Measurements from ENCODE around the gene MTHFD2L.

The MTHFD2L gene

GRCh38 chr4:74314329-74314728 lies 156.4 kb downstream of the MTHFD2L start (continued):
- TF ChIP-seq AEBP2 (tag by site-specific recombination; IDR thresholded peaks at IDR 0.05; ENCODE audit: borderline replicate concordance): no peak

GRCh38 chr4:74314944-74315343 lies 157.0 kb downstream of the MTHFD2L start:
- ChIA-PET POLR2A (no interaction called here), CTCF (interaction anchor here (1.2 to 1.6 kb wide), 2 partner anchors 126 to 360 kb away, joined by 3 to 7 read pairs; no protein-coding TSS in a partner anchor)
- H3K9me3 ChIP-seq (ENCODE audit: control insufficient read depth, insufficient read depth, low read depth, low read length): no peaks in the 10 kb centered on the region
- no peak overlapping the region for H3K4me3 ChIP-seq (ENCODE audit: low read depth, low read length)
- no peaks in the 10 kb centered on the region for H3K36me3 ChIP-seq (ENCODE audit: control insufficient read depth in 2 of 2, insufficient read depth in 1 of 2, low read length in 2 of 2)
- no peak overlapping the region for H3K27ac ChIP-seq (ENCODE audit: extremely low read depth, low read depth, low read length)
- H3K4me1 ChIP-seq (ENCODE audit: control insufficient read depth, insufficient read depth, low read length): no peaks in the 10 kb centered on the region
- no peak for TF ChIP-seq ZSCAN5A (tag by site-specific recombination; IDR thresholded peaks at IDR 0.05)
- TF ChIP-seq ZNF146 (tag by site-specific recombination; IDR thresholded peaks at IDR 0.05): no peak
- TF ChIP-seq PBX3 (CRISPR knock-in tag; IDR thresholded peaks at IDR 0.05): no peak
- no peak for TF ChIP-seq ZSCAN30 (tag by site-specific recombination; IDR thresholded peaks at IDR 0.05)
- TF ChIP-seq ZNF10 (tag by site-specific recombination; IDR thresholded peaks at IDR 0.05): no peak
- no peak for TF ChIP-seq GLI4 (tag by site-specific recombination; IDR thresholded peaks at IDR 0.05)
- no peak for TF ChIP-seq ZNF335 (tag by site-specific recombination; conservative IDR thresholded peaks at IDR 0.05)
- no peak for TF ChIP-seq TRIM28 (IDR thresholded peaks at IDR 0.05; ENCODE audit: borderline replicate concordance, low read length)
- no peak for TF ChIP-seq PRDM10 (tag by site-specific recombination; IDR thresholded peaks at IDR 0.05)
- TF ChIP-seq ZNF366 (tag by site-specific recombination; conservative IDR thresholded peaks at IDR 0.05): no peak

- H3K9me3 ChIP-seq (ENCODE audit: control insufficient read depth, insufficient read depth, low read depth, low read length): no peaks in the 10 kb centered on the region
- no peaks in the 10 kb centered on the region for H3K4me1 ChIP-seq (ENCODE audit: control insufficient read depth, insufficient read depth, low read length)
- H3K27ac ChIP-seq (ENCODE audit: extremely low read depth, low read depth, low read length): no peak overlapping the region
- H3K36me3 ChIP-seq (ENCODE audit: control insufficient read depth in 2 of 2, insufficient read depth in 1 of 2, low read length in 2 of 2): no peaks in the 10 kb centered on the region
- H3K4me3 ChIP-seq (ENCODE audit: low read depth, low read length): no peak overlapping the region
- CTCF ChIA-PET: interaction anchor here (1.2 to 1.6 kb wide), 2 partner anchors 127 to 360 kb away, joined by 3 to 7 read pairs; no protein-coding TSS in a partner anchor
- POLR2A ChIA-PET: no interaction called here
- no peak for TF ChIP-seq ZNF658 (tag by site-specific recombination; IDR thresholded peaks at IDR 0.05)
- TF ChIP-seq ZNF626 (tag by site-specific recombination; IDR thresholded peaks at IDR 0.05): no peak
- no peak for TF ChIP-seq ZNF248 (tag by site-specific recombination; IDR thresholded peaks at IDR 0.05)
- TF ChIP-seq ZNF121 (tag by site-specific recombination; IDR thresholded peaks at IDR 0.05): no peak
- no peak for TF ChIP-seq HOXC10 (CRISPR knock-in tag; IDR thresholded peaks at IDR 0.05)
- no peak for TF ChIP-seq TRIM28 (IDR thresholded peaks at IDR 0.05; ENCODE audit: borderline replicate concordance, low read length)
- TF ChIP-seq MYNN (tag by site-specific recombination; IDR thresholded peaks at IDR 0.05; ENCODE audit: borderline replicate concordance): no peak
- TF ChIP-seq OVOL3 (tag by site-specific recombination; IDR thresholded peaks at IDR 0.05): no peak
- no peak for TF ChIP-seq ZNF404 (tag by site-specific recombination; IDR thresholded peaks at IDR 0.05)
- no peak for TF ChIP-seq HOXD13 (CRISPR knock-in tag; IDR thresholded peaks at IDR 0.05; ENCODE audit: borderline replicate concordance)
- TF ChIP-seq ZNF175 (tag by site-specific recombination; IDR thresholded peaks at IDR 0.05): no peak
- TF ChIP-seq ZSCAN16 (tag by site-specific recombination; IDR thresholded peaks at IDR 0.05): no peak
- TF ChIP-seq ZNF366 (tag by site-specific recombination; conservative IDR thresholded peaks at IDR 0.05): no peak
- no peak for TF ChIP-seq ZNF18 (tag by site-specific recombination; IDR thresholded peaks at IDR 0.05)
- no peak for TF ChIP-seq EGR2 (tag by site-specific recombination; IDR thresholded peaks at IDR 0.05; ENCODE audit: low read depth)
Observed at GRCh38 chr4:74315376-74315775, 157.5 kb downstream of the MTHFD2L start.
